Stimulated activated CD8-positive, alpha-beta memory T cell treated with anti-CD3 and anti-CD28 coated beads, Interleukin-15, amount 100 ng/mL, for 1 hour (primary cell): ENCODE measurements around the gene SH3BGRL.
"Not testable (repeated sequence)": the region's sequence is repeated elsewhere in the genome, so short reads cannot be mapped to it uniquely, and the experiment has no call there.

Source experiments
- DNase-seq: peaks from one replicate; pipeline ENCODE4 v3.0.0-alpha.2; 2020; ENCODE audit warnings: low read depth

The SH3BGRL gene

DNA sequence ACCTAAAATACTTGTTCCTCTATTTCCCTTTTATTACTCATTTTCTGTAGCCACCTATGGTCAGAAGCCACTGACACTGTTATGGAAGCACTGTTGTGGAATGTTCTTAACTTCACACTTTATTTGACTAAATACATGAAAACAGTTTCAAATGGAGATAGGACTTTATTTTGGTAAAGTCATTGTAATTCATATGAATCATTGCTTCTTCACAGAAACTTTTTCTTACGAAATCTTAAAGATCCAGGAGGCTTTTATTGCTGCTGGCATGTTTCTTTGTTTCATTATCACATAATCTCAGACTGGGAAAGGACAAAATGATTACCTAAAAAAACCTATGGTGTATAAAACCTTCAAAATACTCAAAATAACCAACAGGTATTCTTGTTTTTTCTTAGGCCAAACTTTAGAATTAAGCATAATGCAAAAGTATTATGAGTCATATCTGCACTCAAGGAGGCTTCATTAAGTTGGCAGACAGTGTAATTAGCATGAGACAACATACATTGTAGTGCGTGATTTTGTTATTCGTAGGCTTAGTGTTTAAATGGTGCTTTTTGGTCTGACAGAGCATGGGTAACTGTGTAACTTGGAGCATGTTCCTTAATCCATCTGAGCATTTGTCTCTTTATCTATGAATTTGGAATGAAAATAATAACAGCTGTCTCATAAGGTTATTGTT, 58.0 kb downstream of the SH3BGRL start:
- DNase-seq: no peak

- no peak for DNase-seq
Measured at GRCh38 chrX:81261576-81261975, 59.7 kb downstream of the SH3BGRL start.

DNA sequence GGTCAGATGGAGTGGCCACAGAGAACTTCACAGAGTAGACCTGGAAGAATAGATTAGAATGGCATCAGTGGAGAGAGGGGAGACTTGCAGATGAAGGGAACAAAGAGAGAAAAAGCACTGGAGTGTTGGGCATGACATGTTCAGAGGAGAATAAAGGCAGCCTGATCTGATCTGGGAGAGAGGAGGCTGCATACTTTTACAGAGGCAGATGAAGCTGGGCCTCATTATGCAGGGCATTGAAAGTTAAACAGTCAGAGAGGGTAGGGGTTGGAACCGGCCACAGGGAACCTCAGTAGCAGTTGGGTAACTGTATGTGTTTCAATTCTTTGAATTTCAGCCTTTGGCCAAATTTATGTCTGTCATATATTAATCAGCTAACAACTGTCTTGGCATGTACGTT, 61.2 kb downstream of the SH3BGRL start:
- DNase-seq: no peak

- no peak for DNase-seq
Measured at GRCh38 chrX:81278616-81279015, 76.7 kb downstream of the SH3BGRL start.

- DNase-seq: no peak
Measured at GRCh38 chrX:81280148-81280547, 78.2 kb downstream of the SH3BGRL start.

DNA sequence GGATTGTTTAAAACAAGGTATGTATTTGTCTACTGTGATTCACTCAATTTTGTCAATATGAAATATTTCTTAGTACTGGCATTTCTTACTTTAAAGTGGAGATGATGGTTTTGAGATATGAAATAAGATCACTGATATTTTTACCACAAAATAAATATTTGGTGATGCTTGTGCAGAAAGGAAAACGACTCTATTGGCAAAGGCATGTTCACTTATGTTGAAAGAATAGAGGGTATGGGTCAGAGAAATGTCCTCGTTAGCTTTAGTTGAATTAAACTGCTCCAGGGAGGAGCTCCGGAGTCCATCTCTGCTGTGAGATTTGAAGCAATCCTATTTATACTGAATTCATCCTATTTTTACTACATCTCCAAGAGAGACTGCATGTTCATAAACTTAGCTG, 84.2 kb downstream of the SH3BGRL start:
- DNase-seq: no peak

- no peak for DNase-seq
Measured at GRCh38 chrX:81286608-81287007, 84.7 kb downstream of the SH3BGRL start.

DNA sequence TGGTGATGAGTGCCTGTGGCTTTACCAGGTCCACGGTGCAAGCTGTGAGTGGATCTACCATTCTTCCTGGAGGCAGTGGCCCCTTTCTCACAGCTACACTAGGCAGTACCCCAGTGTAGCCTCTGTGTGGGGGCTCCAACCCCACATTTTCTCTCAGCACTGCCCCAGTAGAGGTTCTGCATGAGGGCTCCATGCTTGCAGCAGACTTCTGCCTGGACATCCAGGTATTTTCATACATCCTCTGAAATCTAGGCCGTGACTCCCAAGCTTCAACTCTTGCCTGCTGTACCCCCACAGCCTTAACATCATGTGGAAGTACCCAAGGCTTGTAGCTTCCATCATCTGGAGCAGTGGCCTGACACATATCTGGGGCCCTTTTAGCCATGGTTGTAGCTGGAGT, 90.1 kb downstream of the SH3BGRL start:
- DNase-seq: no peak

- DNase-seq: no peak
Measured at GRCh38 chrX:81294101-81294500, 92.2 kb downstream of the SH3BGRL start.

- DNase-seq: no peak
Measured at GRCh38 chrX:81301877-81302276, 100.0 kb downstream of the SH3BGRL start.

GRCh38 chrX:81304563-81304962, 102.7 kb downstream of the SH3BGRL start:
- DNase-seq: no peak

DNA sequence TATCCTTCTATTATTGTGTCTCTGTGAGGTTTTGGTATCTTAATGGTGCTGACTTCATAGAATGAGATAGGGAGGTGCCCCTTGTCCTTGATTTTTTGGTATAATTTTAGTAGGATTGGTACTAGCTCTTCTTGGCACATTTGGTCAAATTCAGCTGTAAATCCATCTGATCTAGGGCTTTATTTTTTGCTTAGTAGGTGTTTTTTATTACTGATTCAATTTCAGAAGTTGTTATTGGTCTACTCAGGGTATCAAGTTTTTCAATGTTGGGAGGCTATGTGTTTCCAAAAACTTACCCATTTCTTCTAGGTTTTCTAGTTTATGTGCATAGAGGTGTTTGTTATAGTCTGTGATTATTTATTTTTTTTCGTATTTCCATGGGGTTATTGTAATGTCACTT, 103.3 kb downstream of the SH3BGRL start:
- DNase-seq: no peak

DNA sequence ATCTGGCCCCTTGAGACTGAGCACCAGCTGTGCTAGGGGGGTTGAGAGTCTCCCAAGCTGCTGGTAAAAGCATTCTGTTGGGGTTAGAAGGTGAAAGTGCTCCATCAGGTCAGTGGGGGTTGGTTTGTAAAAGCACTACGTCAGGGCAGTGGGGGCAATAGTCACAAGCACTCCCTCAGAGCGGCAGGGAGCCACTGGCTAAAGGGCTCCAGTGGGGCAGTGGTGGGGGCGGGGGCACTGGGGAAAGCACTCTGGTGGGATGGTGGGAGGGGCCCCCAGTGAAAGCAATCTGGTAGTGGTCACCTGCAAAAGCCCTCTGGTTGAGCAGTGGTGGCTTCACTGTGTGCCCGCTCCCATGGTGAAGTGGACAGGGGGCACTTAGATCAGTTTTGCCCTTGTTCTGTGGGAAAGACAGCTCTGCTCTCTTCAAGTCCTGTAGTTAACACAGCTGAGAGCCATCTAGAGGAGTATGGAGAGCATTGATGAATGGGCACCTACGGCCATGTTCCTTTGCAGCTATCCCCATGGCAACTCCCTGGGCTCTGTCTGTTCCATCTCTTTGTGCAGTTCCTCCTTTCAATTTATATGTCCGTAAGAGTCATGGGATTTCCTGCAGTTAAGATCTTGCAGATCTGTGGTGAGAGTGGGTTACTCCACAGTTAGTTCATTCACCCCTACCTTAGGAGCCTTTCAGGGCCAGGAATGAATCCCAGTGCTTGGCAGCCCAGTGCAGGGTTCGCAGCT, 106.4 kb downstream of the SH3BGRL start:
- no peak for DNase-seq

DNA sequence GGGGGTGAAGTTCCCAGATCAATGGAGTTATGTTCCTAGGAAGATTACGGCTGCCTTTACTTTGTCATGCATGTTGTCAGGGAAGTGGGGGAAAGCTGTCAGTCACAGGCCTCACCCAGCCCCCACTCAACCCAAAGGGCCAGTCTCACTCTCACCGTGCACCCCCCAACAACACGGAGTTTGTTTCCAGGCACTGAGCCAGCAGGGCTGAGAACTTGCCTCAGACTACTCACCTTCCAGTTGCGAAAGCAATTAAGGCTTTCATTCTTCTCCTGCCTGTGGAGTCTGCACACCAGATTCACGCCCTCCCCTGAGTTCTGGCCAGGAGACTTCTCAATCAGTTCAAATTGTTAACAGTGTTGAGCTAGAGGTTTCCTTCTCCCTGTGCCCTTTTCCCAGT, 114.3 kb downstream of the SH3BGRL start:
- DNase-seq: no peak

DNA sequence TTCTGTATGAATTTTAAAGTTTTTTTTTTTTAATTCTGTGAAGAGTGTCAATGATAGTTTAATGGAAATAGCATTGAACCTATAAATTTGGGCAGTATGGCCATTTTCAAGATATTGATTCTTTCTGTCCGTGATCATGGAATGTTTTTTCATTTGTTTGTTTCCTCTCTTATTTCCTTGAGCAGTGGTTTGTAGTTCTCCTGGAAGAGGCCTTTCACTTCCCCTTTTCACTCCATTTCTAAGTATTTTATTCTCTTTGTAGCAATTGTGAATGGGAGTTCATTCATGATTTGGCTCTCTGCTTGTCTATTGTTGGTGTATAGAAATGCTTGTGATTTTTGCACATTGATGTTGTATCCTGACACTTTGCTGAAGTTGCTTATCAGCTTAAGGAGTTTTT, 129.8 kb downstream of the SH3BGRL start:
- DNase-seq: not testable (repeated sequence)

DNA sequence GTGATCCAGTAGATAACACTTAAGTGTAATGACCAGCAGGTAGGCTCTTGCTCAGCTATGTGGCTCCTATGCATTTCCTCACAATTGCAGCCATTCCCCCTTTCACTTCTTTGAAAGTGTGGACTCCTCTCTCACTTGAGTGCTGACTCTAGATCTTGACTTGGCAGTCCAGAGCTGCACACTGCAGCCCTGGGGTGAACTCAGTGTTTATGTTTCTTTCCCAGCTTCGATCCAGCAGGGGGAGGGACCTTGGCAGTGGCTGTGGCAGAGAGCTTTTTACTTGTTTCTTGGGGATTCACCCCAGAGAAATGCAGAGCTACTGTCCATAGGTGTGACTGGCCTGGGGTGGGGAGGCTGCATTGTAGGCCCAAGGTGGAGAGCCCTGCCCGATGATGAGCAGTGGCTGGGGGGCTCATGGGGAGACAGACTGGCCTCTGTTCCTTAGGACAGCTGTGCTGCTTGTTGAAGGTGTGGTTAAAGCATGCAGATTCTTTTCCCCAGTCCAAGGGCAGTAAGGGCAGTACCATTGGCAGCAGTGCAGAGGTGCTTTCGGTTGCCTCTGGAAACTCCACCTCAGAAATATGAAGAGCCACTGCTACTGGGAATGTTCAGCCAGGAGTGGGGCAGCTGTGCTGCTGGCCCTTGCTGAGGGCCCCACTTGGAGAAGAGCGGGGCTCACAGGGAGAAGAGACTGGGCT, 134.7 kb downstream of the SH3BGRL start:
- no peak for DNase-seq

DNA sequence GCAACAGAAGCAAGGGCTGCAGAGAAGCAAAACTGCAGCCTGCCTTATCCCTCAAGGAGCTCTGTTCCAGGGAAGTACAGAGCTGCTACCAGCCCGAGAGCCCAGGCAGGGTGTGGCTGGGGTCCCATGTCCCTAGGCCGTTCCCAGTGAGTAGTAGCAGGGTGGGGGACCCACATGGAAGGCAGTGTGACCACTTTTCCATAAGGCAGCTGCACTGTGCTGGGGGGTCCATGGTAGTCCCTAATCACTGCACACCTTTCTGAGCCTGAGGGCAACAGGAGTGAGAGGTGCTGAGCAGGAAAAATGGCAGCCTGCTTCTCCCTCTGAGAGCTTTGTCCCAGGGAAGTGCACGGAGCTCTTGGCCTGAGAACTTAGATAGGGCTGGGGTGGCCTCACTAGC, 135.9 kb downstream of the SH3BGRL start:
- DNase-seq: no peak

- DNase-seq: no peak
Measured at GRCh38 chrX:81338924-81339323, 137.0 kb downstream of the SH3BGRL start.

DNA sequence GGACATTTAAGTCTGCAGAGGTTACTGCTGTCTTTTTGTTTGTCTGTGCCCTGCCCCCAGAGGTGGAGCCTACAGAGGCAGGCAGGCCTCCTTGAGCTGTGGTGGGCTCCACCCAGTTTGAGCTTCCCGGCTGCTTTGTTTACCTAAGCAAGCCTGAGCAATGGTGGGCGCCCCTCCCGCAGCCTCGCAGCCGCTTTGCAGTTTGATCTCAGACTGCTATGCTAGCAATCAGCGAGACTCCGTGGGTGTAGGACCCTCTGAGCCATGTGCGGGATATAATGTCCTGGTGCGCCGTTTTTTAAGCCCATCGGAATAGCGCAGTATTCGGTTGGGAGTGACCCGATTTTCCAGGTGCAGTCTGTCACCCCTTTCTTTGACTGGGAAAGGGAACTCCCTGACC, 143.4 kb downstream of the SH3BGRL start:
- DNase-seq: not testable (repeated sequence)
